Panc1 (cell line): Measurements from ENCODE around the gene KIF26B.

ENCODE experiments used
- CTCF ChIP-seq: fragments of 450-650 bp; IDR thresholded peaks from 2 replicates; pipeline ENCODE4 v1.5.1; 2017; ENCODE audit warnings: mild to moderate bottlenecking
- SIN3A ChIP-seq: IDR thresholded peaks from 2 replicates; pipeline ENCODE4 v1.6.1; 2012; ENCODE audit warnings: low read depth, mild to moderate bottlenecking, low read length, moderate library complexity, borderline replicate concordance; ENCODE audit not compliant: insufficient read depth
- TCF7L2 ChIP-seq: IDR thresholded peaks from 2 replicates; pipeline ENCODE4 v1.6.1; 2011; ENCODE audit warnings: mild to moderate bottlenecking, low read depth, low read length, inconsistent platforms

- TF ChIP-seq CTCF (no peak), TCF7L2 (no peak), SIN3A (no peak)
These were observed 320.3 kb downstream of the KIF26B start for GRCh38 chr1:245475126-245475525.
